Central memory CD8-positive, alpha-beta T cell (primary cell): ENCODE results near the gene ITPK1.
"Not testable (repeated sequence)": the region's sequence is repeated elsewhere in the genome, so short reads cannot be mapped to it uniquely, and the experiment has no call there.

Experiments used
- ATAC-seq: fragments of 150-1000 bp; cut with Tn5 transposase; replicated peaks from 2 replicates; pipeline ENCODE4 v1.10.0; 2022; ENCODE audit warnings: mild to moderate bottlenecking, moderate FRiP score, moderate number of reproducible peaks; ENCODE audit not compliant: poor library complexity, severe bottlenecking; ENCODE audit errors: extremely low read depth
- DNase-seq, 2 donors: peaks; one replicate each; pipeline ENCODE4 v3.0.0; 2021; ENCODE audit warnings: low spot score in 2 of 2
- H3K27ac Mint-ChIP-seq: one replicate; pipeline ENCODE4 v1.8.0; 2022; ENCODE audit warnings: low read depth, mild to moderate bottlenecking, moderate library complexity, mixed read lengths
- H3K27me3 Mint-ChIP-seq: one replicate; pipeline ENCODE4 v1.8.0; 2022; ENCODE audit warnings: mixed read lengths
- H3K36me3 Mint-ChIP-seq: one replicate; pipeline ENCODE4 v1.8.0; 2022; ENCODE audit warnings: mild to moderate bottlenecking, moderate library complexity, mixed read lengths; ENCODE audit not compliant: insufficient read depth
- H3K4me1 Mint-ChIP-seq: one replicate; pipeline ENCODE4 v1.8.0; 2022; ENCODE audit warnings: mixed read lengths
- H3K4me3 Mint-ChIP-seq: one replicate; pipeline ENCODE4 v1.8.0; 2022; ENCODE audit warnings: mild to moderate bottlenecking, moderate library complexity, mixed read lengths
- H3K9me3 Mint-ChIP-seq: one replicate; pipeline ENCODE4 v1.8.0; 2022; ENCODE audit warnings: mixed read lengths

The ITPK1 gene

DNA sequence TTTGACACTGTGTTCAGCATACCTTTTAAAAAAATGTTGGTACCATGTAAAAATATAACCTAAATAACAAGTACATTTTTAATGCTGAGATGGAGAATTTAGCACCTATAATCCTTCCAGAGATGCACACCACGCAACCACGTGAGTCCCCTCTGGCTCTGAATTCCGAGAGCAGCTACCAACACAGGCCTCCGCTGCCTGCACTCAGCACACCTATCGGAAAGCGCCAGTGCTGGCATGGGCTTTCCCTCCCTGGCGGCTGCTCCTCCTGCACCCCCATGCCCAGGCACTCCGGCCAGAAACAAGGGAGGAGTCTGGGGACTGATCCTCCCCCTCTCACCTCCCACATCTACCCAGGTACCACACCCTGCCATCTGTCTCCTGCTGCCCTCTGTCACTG lies 47.0 kb downstream of the ITPK1 start:
- Mint-ChIP-seq H3K4me3 (no peak overlapping the region), H3K27me3 (no peaks in the 10 kb centered on the region), H3K9me3 (no peaks in the 10 kb centered on the region), H3K36me3 (peaks cover 12% of the 10 kb centered on the region), H3K4me1 (peaks cover 57% of the 10 kb centered on the region), H3K27ac (peak overlapping the region; percentile 74)
- no peak for ATAC-seq
- no peak for DNase-seq

DNA sequence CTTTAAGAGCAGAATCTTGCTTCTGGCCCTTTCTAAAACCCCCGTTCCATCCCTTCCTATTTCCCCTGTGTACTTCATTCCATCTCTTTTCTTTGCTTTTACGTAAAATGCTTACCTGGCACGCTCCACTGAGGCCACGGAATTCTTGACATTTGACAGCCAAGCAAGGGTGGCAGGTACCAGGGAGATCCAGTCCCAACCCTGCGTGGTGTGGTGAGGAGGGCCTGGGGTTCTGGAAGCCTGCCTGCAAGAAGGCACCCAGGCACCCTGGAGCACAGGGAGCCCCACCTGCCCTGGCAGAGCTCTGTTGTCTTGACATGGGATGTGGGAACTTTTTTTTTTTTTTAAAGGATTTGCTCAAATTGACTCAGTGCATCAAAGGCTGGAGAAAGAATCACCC lies 48.6 kb downstream of the ITPK1 start:
- peak overlapping the region; percentile 86 for H3K27ac Mint-ChIP-seq
- no peaks in the 10 kb centered on the region for H3K9me3 Mint-ChIP-seq
- H3K4me3 Mint-ChIP-seq, result peak overlapping the region; percentile 66
- H3K4me1 Mint-ChIP-seq, result peaks cover 52% of the 10 kb centered on the region
- DNase-seq, result no peak
- no peaks in the 10 kb centered on the region for H3K27me3 Mint-ChIP-seq
- no peak for ATAC-seq
- peaks cover 13% of the 10 kb centered on the region for H3K36me3 Mint-ChIP-seq

GRCh38 chr14:93065272-93065730 lies 50.4 kb downstream of the ITPK1 start:
- Mint-ChIP-seq H3K4me3 (peak overlapping the region; percentile 66), H3K27me3 (no peaks in the 10 kb centered on the region), H3K9me3 (no peaks in the 10 kb centered on the region), H3K4me1 (peaks cover 65% of the 10 kb centered on the region), H3K27ac (peak overlapping the region; percentile 86), H3K36me3 (peaks cover 16% of the 10 kb centered on the region)
- ATAC-seq (no peak), DNase-seq (no peak)

DNA sequence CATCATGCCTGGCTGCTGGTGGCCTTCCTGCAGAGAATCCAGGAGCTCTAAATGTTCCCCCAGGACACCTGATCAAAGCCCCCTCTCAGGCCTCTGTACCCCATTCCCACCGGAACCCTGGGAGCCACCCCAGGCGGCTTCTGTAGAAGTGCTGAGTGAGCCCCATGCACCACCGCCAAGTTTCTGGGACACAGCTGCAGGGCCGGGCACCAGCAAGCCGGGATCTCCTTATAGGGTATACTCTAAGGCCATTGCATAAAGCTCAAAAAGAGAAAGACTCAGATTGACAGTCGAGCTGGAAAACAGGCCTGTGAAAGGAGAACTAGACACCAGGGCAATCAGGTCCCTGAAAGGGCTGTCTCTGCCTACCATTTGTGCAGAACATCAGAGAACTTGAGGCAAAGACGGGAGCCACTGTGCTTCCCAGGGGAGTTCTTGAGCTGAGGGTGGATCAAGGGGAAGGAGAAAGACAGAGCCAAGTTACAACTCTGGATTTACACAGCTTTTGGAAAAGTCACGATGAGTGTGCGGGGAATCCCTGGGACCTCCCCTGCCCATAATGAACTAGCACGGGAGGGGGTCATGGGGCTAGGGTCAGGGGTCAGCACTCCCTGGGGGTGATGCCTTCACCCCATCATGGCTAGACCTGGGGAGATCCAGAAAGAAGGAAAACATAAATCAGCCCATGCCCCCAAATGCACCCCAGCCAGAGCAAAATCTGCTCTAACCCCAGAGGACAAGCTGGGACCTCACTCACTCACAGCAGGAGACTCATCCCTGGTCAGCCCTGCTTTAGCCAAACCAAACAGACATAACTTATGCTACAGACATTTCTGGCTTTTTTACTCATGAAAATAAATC lies 51.1 kb downstream of the ITPK1 start:
- DNase-seq (no peak), ATAC-seq (no peak)
- H3K36me3 Mint-ChIP-seq, result peaks cover 16% of the 10 kb centered on the region
- H3K4me3 Mint-ChIP-seq, result peak overlapping the region; percentile 23
- no peaks in the 10 kb centered on the region for H3K9me3 Mint-ChIP-seq
- H3K4me1 Mint-ChIP-seq, result peaks cover 65% of the 10 kb centered on the region
- H3K27ac Mint-ChIP-seq, result peak overlapping the region; percentile 62
- no peaks in the 10 kb centered on the region for H3K27me3 Mint-ChIP-seq

DNA sequence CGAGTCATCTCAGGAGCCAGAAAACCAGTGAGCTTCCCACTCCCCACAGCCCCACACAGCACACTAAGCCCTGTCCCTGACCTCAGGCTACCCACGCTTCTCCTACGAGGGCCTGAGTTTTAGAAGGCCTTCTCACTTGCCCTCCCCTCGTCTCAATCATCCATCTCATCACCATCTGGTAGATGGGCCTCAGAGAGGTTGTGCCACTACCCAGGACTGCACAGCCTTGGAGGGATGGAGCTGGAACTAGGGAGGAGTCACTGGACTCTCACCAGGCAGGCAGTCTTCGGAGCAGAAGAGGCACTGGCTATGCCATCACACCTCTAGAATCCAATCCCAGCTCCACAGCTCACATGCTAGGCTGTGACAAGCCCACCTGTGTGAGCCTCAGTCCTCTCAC lies 52.3 kb downstream of the ITPK1 start:
- peaks cover 57% of the 10 kb centered on the region for H3K4me1 Mint-ChIP-seq
- H3K27me3 Mint-ChIP-seq, result no peaks in the 10 kb centered on the region
- H3K36me3 Mint-ChIP-seq, result peaks cover 16% of the 10 kb centered on the region
- H3K4me3 Mint-ChIP-seq, result no peak overlapping the region
- H3K9me3 Mint-ChIP-seq, result no peaks in the 10 kb centered on the region
- H3K27ac Mint-ChIP-seq, result no peak overlapping the region
- DNase-seq (no peak), ATAC-seq (no peak)

- Mint-ChIP-seq H3K27ac (no peak overlapping the region), H3K4me1 (peaks cover 60% of the 10 kb centered on the region)
These were observed 52.8 kb downstream of the ITPK1 start for GRCh38 chr14:93062890-93063289.

GRCh38 chr14:93062013-93062412 lies 53.7 kb downstream of the ITPK1 start:
- ATAC-seq, result not testable (repeated sequence)

More at GRCh38 chr14:93062890-93063289, 52.8 kb downstream of the ITPK1 start:
- Mint-ChIP-seq H3K9me3 (no peaks in the 10 kb centered on the region), H3K36me3 (peaks cover 15% of the 10 kb centered on the region), H3K27me3 (no peaks in the 10 kb centered on the region), H3K4me3 (no peak overlapping the region)
- DNase-seq (no peak), ATAC-seq (no peak)

DNA sequence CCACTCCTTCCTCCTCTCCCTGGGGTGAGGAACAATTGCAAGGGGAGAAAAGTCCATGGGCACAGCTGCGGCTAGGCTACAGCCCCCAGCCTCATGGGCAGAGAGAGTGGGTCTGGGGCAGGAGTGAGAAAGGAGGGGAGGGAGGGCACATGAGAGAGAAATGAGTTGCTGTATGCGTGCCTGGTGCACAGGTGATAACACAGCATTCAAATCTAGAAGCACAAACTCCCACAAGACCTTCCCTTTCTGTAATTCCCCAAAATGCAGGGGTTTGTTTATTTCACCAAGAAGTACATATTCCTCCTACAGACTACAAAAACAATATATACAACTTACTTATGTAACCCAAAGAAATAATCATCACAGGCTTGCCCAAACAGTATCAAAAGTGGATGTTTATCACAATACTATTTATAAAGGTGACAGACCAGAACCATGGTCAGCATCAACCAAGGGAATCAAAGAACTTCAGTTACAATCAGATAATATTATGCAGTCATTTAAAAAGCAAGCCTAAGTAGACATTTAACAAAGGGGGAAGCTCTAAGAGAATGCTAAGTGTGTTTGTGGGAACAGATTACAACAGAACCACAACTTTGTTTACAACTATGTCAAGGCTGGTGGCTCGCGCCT lies 54.2 kb downstream of the ITPK1 start:
- peaks cover 14% of the 10 kb centered on the region for H3K36me3 Mint-ChIP-seq
- DNase-seq (no peak), ATAC-seq (no peak)
- peak overlapping the region; percentile 56 for H3K27ac Mint-ChIP-seq
- no peaks in the 10 kb centered on the region for H3K27me3 Mint-ChIP-seq
- no peaks in the 10 kb centered on the region for H3K9me3 Mint-ChIP-seq
- peaks cover 64% of the 10 kb centered on the region for H3K4me1 Mint-ChIP-seq
- H3K4me3 Mint-ChIP-seq, result no peak overlapping the region

More at GRCh38 chr14:93062013-93062412, 53.7 kb downstream of the ITPK1 start:
- Mint-ChIP-seq H3K36me3 (peaks cover 15% of the 10 kb centered on the region), H3K4me1 (peaks cover 64% of the 10 kb centered on the region)
- not testable (repeated sequence) for H3K4me3 Mint-ChIP-seq, H3K27ac Mint-ChIP-seq, H3K9me3 Mint-ChIP-seq, DNase-seq, H3K27me3 Mint-ChIP-seq

DNA sequence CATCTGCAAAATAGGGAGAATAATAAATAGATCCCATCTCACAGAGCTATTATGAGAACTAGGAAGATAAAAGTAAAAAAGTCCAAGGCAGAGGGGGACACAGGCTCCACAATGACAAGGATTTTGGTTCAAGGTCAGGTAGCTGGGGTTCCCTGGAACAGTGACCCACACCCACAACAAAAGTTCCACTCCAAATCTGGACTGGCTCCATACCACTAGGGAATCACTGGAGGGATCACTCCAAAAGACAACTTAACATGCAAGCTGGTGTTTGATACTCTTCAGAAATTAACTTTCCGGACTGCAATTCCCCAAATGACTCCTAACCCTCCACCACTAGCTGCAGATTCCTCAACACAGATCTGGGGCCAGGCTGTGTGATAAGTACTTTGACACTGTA lies 54.9 kb downstream of the ITPK1 start:
- H3K27ac Mint-ChIP-seq, result peak overlapping the region; percentile 56
- H3K9me3 Mint-ChIP-seq, result no peaks in the 10 kb centered on the region
- H3K27me3 Mint-ChIP-seq, result no peaks in the 10 kb centered on the region
- DNase-seq (no peak), ATAC-seq (no peak)
- H3K4me3 Mint-ChIP-seq, result no peak overlapping the region
- peaks cover 9% of the 10 kb centered on the region for H3K36me3 Mint-ChIP-seq
- peaks cover 64% of the 10 kb centered on the region for H3K4me1 Mint-ChIP-seq

GRCh38 chr14:93059917-93060545 lies 55.7 kb downstream of the ITPK1 start:
- Mint-ChIP-seq H3K27me3 (no peaks in the 10 kb centered on the region), H3K36me3 (peaks cover 7% of the 10 kb centered on the region), H3K27ac (peak overlapping the region; percentile 56), H3K4me1 (peaks cover 63% of the 10 kb centered on the region), H3K4me3 (no peak overlapping the region), H3K9me3 (no peaks in the 10 kb centered on the region)
- DNase-seq, result no peak
- ATAC-seq, result no peak

DNA sequence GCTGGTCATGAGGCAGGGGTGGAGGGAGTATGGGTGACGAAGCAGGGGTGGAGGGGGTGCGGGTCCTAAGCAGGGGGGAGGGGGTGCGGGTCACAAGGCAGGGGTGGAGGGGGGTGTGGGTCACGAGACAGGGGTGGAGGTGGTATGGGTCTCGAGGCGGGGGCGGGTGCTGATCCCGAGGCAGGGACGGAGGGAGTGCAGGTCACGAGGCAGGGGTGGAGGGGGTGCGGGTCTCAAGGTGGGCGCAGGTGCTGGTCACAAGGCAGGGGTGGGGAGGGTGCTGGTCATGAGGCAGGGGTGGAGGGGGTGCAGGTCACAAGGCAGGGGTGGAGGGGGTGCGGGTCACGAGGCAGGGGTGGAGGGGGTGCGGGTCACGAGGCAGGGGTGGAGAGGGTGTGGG lies 56.5 kb downstream of the ITPK1 start:
- Mint-ChIP-seq H3K9me3 (no peaks in the 10 kb centered on the region), H3K4me3 (no peak overlapping the region), H3K27ac (no peak overlapping the region), H3K36me3 (peaks cover 7% of the 10 kb centered on the region), H3K4me1 (peaks cover 58% of the 10 kb centered on the region), H3K27me3 (no peaks in the 10 kb centered on the region)
- DNase-seq (no peak), ATAC-seq (no peak)

GRCh38 chr14:93057586-93058280 lies 58.0 kb downstream of the ITPK1 start:
- H3K36me3 Mint-ChIP-seq, result peaks cover 4% of the 10 kb centered on the region
- H3K27ac Mint-ChIP-seq, result peak overlapping the region; percentile 22
- no peaks in the 10 kb centered on the region for H3K27me3 Mint-ChIP-seq
- H3K4me3 Mint-ChIP-seq, result no peak overlapping the region
- no peaks in the 10 kb centered on the region for H3K9me3 Mint-ChIP-seq
- DNase-seq, result no peak
- no peak for ATAC-seq
- H3K4me1 Mint-ChIP-seq, result peaks cover 58% of the 10 kb centered on the region
